ENCODE results near the gene IPO13.

The IPO13 gene

DNA sequence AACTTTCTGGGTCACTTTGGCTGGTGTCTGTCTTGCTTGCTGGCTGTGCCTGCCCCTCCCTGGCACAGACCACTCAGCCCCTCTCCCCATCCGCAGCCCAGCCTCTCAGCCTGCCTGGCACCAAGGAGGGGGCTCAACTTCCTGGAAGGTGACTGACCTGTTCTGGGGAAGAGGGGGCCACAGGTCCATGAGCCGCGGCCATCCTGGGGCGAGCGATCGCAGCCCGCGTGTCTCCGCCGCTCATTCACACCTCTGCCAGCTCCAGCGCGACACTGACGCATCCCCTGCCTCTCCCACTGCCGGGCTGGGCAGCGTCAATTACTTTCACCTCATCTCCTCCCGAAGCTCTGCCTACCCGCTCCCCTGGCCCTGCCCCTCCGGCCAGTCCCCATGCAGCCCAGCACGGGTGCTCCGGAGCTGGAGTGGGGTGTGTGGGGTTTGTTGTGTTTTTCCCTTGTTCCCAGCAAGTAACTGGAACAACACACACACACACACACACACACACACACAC, 70.2 kb downstream of the IPO13 start:
- in situ Hi-C loops (cut with MboI; ENCODE audit: low pct_unique_long_range_greater_than_20kb, low sequenced_read_pairs) = no loop called here
- DNase-seq = no peak

All from KBM-7 (cell line).